ENCODE results near the gene LGALS9C.
"Not testable (repeated sequence)": the region's sequence is repeated elsewhere in the genome, so short reads cannot be mapped to it uniquely, and the experiment has no call there.

- not testable (repeated sequence) for TF ChIP-seq POLR2A, CTCF (IDR thresholded peaks at IDR 0.05)
Measured at GRCh38 chr17:18463831-18464502, 12.6 kb upstream of the LGALS9C start.

Data from ovary (tissue), 3 donors.